Right hindlimb (tissue), 1 donor: ENCODE measurements around the gene TFAP2A.

ENCODE experiments used
- DNase-seq: peaks from one replicate; pipeline ENCODE4 v3.0.0-alpha.2; 2018

Gene TFAP2A

GRCh38 chr6:10412461-10413261 lies 2.2 kb downstream of the TFAP2A start:
- no peak for DNase-seq

GRCh38 chr6:10411971-10412460 lies 2.9 kb downstream of the TFAP2A start:
- DNase-seq, result no peak

- DNase-seq, result no peak
Measured at GRCh38 chr6:10411131-10411970, 3.5 kb downstream of the TFAP2A start.

- no peak for DNase-seq
Measured at GRCh38 chr6:10410207-10411050, 4.4 kb downstream of the TFAP2A start.

- DNase-seq, result no peak
Measured at GRCh38 chr6:10409731-10410206, 5.1 kb downstream of the TFAP2A start.

GRCh38 chr6:10409233-10409721 lies 5.6 kb downstream of the TFAP2A start:
- no peak for DNase-seq

- DNase-seq, result no peak
Measured at GRCh38 chr6:10408457-10408856, 6.4 kb downstream of the TFAP2A start.

DNA sequence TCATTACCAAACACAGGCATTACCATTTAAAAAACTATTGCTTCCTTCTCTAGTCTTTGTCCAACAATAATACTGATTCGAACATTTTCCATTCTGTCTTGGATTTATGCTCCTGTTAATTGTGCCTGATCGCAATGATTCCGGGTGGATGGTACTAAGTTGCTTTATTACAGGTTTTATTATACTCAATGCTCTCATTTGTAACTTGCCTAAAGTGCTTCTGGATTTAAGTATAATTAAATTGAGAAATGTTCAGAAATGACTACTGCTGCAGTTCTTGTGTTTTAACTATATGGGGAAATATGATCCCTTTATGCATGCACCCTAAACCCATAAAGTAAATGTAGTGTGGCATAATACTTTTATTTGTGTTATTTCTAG lies 7.2 kb downstream of the TFAP2A start:
- no peak for DNase-seq

GRCh38 chr6:10407018-10407673 lies 7.7 kb downstream of the TFAP2A start:
- no peak for DNase-seq

- no peak for DNase-seq
Measured at GRCh38 chr6:10406556-10406955, 8.3 kb downstream of the TFAP2A start.

DNA sequence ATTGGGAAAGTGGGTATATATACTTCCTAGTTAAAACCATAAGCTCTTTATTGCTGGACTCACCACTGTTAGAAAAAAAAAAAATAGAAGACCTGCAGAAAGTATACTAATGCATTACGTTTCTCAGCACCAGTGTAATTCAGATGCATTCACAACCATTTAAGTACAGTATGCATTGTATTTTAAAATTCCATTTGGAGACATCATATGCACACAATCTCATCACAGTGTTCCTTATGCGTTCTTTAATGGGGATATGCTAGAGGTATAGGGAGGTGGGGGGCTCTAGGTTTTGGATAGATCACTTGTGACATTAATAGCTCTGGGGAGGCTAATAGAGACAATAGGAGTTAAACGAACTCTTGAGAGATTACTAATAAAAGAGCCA lies 9.4 kb downstream of the TFAP2A start:
- DNase-seq, result no peak

GRCh38 chr6:10404799-10405512 lies 9.9 kb downstream of the TFAP2A start:
- no peak for DNase-seq

GRCh38 chr6:10404107-10404798 lies 10.6 kb downstream of the TFAP2A start:
- peak; percentile 94 for DNase-seq

DNA sequence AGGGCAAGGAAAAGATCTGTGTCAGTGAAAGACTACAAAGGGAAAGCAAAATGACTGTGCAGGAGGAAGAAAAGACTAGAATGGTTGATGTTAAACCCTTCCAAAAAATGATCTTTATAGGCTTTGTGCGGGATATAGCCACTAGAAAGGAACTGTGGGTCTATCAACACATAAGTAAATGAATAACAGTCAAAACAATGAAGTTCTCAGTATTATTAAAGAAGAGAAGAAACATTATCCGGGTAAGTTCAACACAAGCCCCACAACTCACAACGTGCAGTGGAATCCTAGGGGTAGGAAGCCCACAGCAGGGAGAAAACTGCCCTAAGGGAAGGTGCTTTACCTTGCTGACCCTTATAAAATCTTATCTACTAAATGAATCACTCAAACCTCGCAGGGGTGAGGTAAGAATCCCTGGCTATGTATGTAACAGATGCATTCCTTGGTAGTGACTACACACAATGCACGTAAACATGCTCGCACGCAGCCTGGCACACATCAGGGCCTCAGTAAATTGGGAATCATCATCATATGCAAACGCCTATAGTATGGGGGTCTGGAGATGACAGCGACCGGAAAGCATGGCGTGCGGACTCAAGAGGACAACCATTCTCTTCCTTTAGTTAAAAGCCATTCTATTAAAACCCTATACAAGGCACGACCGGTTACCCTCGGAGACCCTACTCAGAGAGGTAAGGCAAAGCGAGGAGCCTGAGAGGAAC lies 11.3 kb downstream of the TFAP2A start:
- DNase-seq, result no peak

DNA sequence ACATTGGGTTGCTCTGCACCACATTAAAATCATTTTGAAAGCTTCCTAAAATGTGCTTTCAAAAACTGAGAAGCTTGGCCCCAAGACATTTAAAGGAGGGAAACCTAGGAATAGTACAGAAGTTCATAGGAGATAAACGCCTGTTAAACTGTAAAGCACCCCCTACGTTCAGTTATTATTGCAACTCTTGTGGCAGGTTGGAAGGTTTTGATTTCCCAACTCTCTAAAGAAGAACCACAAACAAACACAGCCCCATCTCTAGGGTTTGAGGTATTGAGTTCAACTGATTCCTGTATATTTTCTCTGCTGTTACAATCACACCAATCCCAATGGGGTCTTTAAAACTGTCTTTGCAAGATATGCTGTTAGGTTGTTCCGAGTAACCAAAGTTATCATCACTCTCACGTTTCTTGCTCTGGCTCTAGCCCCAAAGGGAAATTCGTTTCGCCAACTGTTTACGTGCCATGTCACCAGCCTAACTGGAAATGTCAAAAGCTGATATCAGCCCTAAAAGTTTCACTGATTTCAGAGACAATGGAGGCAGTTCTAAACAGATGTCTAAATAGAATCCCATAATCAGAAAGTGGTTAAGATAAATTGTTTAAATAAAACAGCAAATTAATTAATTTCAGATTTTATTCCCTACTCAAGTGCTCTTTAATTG lies 12.1 kb downstream of the TFAP2A start:
- no peak for DNase-seq

- DNase-seq, result no peak
Measured at GRCh38 chr6:10401632-10402223, 13.1 kb downstream of the TFAP2A start.

DNA sequence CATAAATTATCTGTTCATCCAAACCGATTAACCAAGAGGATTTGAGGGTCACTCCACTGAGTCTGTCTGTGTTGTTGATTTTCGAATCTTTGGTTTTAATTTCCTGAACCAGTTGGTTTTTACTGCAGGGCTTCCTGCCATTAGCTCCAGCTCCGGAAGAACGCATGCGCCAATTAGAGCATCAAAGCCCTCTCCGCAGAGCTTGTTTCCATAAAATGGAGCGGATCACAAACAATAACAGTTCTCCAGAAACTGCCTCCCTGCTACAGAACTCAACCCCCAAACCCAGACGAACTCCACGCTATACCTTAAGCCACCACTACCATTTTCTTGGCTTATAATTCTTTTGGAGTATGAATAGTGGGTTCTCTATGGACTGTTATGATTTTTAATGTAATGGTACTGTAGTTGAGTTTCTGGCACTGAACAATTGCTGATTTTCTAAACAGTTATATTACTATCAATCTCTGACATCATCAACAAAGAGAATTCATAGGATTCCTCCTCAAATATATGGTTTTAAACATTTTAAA lies 13.8 kb downstream of the TFAP2A start:
- DNase-seq, result no peak

- no peak for DNase-seq
Measured at GRCh38 chr6:10400330-10400729, 14.5 kb downstream of the TFAP2A start.

GRCh38 chr6:10399451-10399850 lies 15.4 kb downstream of the TFAP2A start:
- no peak for DNase-seq
